ENCODE measurements around the gene LAPTM5. TPM values are rescaled to one million over a fixed set of nuclear protein-coding genes. Genes with fewer than 3 reads are reported as not detected.

LAPTM5 gene
- total RNA-seq, 1 experiment from 2014 or later = 1.9 TPM

DNA sequence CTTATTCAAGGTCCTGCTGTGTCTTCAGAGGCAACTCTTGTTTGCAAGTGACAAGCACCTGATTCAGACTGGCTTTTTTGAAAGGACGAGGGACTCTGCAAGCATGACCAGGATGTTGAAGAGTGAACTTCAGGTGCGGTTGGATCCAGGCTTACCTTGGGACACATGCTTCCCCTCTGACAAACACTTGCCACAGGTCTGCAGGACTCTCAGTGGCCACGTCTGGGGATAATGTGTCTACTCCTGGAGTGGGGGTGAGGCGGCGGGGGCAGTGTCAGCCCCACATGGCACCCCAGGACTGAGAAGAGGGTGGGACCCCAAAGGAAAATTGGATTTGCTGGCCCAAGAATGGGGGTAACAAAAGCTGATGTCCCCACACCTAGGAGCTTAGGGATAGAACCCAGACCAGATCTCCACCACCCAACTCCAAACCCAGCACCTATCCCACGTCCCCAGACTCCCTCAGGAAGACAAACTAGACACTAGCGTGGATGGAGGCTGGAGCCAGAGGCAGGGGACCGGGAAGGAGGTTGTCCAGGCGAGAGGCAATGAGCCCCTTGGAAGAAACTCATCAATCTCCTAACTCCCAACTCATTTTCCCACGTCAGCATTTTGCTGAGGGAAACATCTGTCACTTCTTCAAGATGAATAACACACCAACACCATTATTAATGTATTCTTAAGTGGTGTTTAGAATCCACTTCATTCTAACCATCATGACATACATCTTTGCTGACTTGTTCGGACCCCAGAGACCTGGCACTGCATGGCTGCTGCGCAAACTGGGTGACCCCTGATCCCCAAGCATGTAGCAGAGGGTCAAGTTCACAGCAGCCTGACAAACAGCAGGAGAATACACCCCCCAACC lies 32.0 kb upstream of the LAPTM5 start:
- TF ChIP-seq REST (IDR thresholded peaks at IDR 0.05; ENCODE audit: insufficient read depth in 1 of 2, low read depth in 2 of 2, low read length in 1 of 2) = no peak
- no TSS peak for BruUV-seq (replicated peaks)
- intact Hi-C loops (cut with micrococcal nuclease; ENCODE audit: unreplicated experiment) (no loop called here), in situ Hi-C loops (cut with HindIII; ENCODE audit: low pct_unique_long_range_greater_than_20kb, low sequenced_read_pairs) (no loop called here)
- no peaks in the 10 kb centered on the region for H3K36me3 ChIP-seq (ENCODE audit: control insufficient read depth, insufficient read depth, low read length)
- ChIA-PET POLR2A (no interaction called here), CTCF (no interaction called here)
- H3K27ac ChIP-seq (ENCODE audit: low read length) = no peak overlapping the region
- peaks cover 6% of the 10 kb centered on the region for H3K27me3 ChIP-seq (ENCODE audit: control insufficient read depth, insufficient read depth, low read length)
- no peak for ATAC-seq
- no peak overlapping the region for H3K4me3 ChIP-seq (ENCODE audit: low read depth in 2 of 2, low read length in 2 of 2)
- H3K4me1 ChIP-seq (ENCODE audit: control insufficient read depth, insufficient read depth, low read length) = no peaks in the 10 kb centered on the region
- no peak for DNase-seq (ENCODE audit: low read depth, low spot score)
- H3K9me3 ChIP-seq (ENCODE audit: control insufficient read depth, insufficient read depth, low read depth, low read length) = no peaks in the 10 kb centered on the region

DNA sequence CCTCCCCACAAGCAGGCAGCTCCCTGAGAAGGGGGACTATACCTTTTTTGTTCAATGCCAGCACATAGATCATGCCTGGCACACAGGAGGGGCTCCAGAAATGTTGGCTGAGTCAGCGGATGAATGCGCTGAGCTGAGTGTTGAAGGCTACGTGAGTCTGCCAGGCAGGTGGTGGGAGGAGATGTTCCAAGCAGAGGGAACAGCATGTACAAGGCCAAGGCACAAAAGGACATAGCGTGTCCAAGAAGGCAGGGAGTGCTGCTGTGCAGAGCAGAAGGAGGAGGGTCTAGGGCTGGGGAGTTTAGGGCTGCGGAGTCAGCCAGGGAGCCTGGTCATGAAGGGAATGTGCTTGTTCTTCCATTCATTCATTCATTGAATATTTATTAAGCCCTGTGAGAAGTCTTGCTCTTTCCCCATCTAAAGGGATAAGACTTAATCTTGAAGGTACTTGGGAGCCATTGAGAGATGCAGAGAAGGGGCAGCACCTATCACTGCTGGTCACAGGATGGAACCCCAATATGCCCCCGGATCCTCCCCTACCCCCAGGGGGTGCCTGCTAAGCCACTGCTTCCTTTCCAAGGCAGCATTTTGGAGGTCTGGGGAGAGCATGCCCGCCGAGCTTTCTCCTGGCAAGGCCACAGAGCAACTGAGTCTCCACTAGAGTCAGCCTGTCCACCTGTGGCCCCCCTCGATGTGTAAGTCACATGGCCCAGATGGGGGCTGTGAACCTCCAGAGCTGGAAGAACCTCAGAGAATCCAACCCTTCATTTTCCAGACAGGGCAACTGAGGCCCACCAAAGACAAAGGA lies 31.2 kb upstream of the LAPTM5 start:
- CTCF ChIA-PET = no interaction called here
- Histone ChIP-seq H3K4me1 (ENCODE audit: control insufficient read depth, insufficient read depth, low read length) (no peaks in the 10 kb centered on the region), H3K27me3 (ENCODE audit: control insufficient read depth, insufficient read depth, low read length) (peaks cover 6% of the 10 kb centered on the region), H3K36me3 (ENCODE audit: control insufficient read depth, insufficient read depth, low read length) (no peaks in the 10 kb centered on the region), H3K9me3 (ENCODE audit: control insufficient read depth, insufficient read depth, low read depth, low read length) (no peaks in the 10 kb centered on the region), H3K4me3 (ENCODE audit: low read depth in 2 of 2, low read length in 2 of 2) (no peak overlapping the region), H3K27ac (ENCODE audit: low read length) (no peak overlapping the region)
- POLR2A ChIA-PET = no interaction called here
- in situ Hi-C loops (cut with HindIII; ENCODE audit: low pct_unique_long_range_greater_than_20kb, low sequenced_read_pairs) (no loop called here), intact Hi-C loops (cut with micrococcal nuclease; ENCODE audit: unreplicated experiment) (no loop called here)
- ATAC-seq (no peak), DNase-seq (ENCODE audit: low read depth, low spot score) (no peak)
- no TSS peak for BruUV-seq (replicated peaks)
- TF ChIP-seq SIN3A (IDR thresholded peaks at IDR 0.05; ENCODE audit: borderline replicate concordance, insufficient read depth, low read depth, low read length) = no peak
- TF ChIP-seq, protein P1, sequence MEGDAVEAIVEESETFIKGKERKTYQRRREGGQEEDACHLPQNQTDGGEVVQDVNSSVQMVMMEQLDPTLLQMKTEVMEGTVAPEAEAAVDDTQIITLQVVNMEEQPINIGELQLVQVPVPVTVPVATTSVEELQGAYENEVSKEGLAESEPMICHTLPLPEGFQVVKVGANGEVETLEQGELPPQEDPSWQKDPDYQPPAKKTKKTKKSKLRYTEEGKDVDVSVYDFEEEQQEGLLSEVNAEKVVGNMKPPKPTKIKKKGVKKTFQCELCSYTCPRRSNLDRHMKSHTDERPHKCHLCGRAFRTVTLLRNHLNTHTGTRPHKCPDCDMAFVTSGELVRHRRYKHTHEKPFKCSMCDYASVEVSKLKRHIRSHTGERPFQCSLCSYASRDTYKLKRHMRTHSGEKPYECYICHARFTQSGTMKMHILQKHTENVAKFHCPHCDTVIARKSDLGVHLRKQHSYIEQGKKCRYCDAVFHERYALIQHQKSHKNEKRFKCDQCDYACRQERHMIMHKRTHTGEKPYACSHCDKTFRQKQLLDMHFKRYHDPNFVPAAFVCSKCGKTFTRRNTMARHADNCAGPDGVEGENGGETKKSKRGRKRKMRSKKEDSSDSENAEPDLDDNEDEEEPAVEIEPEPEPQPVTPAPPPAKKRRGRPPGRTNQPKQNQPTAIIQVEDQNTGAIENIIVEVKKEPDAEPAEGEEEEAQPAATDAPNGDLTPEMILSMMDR (IDR thresholded peaks at IDR 0.05) = no peak
- no peak for TF ChIP-seq TCF7L2 (IDR thresholded peaks at IDR 0.05; ENCODE audit: low read depth, low read length)
- no peak for TF ChIP-seq POLR2AphosphoS5 (IDR thresholded peaks at IDR 0.05; ENCODE audit: low read depth, low read length)
